Measurements from ENCODE around the gene PHF2.

PHF2 gene

DNA sequence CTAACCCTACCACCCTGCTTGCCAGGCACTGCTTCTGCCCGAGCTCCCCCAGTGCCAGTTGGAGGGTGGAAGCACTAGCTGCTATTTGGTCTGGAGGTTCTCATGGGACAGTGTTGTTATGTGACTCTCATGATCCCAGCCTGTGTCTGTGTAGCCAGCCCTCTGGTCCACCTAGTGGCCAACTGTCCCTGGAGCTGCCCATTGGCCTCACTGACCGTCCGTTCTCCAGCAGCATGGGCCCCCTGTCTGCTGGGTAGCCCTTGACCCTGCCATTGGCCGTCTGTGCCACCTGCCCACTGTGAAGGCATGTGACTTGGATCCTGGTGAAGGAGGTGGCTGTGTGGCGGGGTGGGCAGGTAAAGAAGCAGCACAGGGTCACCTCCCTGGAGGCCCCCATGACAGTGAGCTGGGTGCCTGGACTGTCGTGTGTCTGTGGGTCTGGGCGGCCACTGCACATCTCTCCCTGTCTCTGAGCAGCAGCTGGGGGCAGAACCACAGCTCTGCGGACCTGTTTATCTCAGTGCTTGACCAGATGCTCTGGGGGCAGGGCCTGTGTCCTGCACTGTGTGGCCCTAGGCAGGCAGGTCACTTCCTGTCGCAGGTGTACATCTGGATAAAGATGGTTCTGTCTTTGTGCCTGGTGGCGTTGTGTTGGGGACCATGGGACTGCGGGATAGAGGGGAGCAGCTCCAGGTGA lies 11.4 kb downstream of the PHF2 start:
- DNase-seq = no peak

DNA sequence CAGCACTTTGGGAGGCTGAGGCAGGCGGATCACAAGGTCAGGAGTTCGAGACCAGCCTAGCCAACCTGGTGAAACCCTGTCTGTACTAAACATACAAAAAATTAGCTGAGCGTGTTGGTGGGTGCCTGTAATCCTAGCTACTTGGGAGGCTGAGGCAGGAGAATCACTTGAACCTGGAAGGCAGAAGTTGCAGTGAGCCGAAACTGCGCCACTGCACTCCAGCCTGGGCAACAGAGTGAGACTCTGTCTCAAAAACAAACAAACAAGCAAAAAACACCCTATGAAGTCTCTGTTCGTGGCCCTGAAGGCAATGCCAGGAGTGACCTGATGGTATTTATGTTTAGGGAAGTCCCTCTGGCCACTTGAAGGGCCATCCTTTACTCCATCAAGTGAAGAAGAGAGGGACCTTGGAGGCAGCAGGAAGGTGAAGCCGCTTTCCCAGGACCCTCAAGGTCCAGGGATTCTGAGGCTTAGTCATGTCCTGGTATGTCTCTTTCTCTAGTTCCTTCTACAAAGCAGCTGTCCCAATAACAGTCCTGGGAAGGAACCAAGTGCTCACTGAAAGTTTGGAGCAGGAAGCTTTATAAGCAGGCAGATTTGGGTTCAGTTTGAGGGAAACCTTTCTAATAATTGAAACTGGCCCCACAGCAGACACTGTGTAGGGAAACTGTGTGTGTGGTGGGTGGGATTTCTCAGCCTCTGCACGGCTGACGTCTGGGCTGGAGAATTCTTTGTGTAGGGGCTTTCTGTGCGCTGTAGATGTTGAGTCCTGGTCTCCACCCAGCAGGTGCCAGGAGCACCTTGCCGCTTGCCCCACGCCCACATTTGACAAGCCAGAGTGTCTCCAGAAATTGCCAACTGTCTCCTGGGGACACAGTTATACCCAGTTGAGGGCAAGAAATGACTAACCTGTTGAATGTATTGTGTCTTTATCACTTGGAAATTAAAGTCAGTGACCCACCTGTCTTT lies 12.5 kb downstream of the PHF2 start:
- DNase-seq = no peak

DNA sequence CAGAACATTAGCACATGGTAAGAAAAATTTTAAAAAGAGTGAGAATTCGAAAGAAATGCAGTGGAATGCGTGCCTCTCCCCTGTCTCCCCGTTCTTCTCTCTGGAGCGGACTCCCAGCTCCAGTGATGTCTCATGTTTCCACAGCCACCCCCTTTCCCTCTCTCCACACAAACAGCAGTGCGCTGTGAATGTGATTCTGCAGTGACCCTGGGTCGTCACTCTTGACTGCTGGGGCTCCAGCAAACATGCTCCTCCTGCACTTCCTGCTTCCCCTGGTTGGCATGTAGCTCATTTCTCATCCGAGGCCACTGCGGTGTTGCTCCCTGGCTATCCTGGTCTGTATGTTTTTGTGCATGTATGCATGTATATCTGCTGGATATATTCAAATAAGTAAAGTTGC lies 13.3 kb downstream of the PHF2 start:
- no peak for DNase-seq

DNA sequence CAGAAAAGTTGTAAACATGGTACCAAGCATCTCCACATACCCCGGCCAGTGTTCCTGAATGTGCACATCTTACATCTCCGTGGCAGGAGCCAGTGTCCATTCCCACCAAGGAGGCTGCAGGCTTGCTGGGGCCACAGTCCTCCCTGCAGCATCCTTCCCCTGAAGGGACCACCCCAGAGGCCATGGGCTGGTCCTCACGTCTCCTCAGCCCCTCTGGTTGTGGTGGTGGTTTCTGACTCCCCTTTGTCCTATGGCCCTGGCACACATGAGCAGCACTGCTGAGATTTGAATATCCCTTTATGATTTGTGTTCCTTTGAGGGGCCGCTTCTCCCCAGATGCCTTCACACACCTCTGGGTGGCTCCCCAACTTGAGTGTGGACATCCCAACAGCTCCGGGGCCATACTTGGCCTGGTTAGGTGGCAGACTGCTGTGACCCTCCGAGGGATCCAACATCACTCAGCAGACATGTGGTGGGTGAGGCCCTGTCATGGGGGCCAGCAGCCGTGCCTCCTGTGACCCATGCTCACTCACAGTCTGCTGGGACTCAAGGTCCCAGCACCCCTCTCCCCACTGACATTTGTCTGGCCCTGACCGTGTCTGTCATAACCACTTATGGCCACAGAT lies 14.3 kb downstream of the PHF2 start:
- DNase-seq = no peak

DNA sequence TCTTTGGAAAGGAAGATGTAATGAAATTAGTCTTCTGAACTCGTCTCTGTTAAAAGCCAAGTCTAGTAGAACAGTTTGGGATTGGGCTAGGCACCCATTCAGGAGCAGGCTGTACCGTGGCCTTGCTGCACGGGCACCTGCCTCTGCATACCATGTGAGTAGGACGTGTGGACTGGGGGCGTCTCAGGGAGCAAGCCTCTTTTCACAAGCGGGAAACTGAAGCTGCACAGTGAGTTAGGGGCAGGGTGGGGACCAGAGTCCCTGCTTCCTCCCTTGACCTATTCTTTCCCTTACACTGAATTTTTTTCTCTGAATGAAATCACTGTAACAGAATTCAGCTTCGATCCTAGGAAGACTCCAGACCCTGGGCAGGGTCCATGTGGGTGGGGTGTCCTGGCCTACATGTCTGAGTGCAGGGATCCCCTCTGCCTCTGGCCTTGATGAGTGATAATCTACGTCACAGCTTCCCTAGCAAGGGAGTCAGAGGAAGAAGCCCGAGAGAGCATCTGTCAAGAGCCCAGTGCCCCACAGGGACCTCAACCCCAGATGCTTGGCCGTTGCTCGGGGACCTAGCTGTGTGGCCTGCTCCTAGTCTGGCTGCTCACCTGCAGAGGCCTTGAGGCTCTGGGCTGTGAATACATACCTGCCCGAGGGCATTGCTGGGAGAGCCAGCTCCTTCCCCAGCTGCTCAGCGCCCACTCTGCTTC lies 15.1 kb downstream of the PHF2 start:
- DNase-seq = no peak

DNA sequence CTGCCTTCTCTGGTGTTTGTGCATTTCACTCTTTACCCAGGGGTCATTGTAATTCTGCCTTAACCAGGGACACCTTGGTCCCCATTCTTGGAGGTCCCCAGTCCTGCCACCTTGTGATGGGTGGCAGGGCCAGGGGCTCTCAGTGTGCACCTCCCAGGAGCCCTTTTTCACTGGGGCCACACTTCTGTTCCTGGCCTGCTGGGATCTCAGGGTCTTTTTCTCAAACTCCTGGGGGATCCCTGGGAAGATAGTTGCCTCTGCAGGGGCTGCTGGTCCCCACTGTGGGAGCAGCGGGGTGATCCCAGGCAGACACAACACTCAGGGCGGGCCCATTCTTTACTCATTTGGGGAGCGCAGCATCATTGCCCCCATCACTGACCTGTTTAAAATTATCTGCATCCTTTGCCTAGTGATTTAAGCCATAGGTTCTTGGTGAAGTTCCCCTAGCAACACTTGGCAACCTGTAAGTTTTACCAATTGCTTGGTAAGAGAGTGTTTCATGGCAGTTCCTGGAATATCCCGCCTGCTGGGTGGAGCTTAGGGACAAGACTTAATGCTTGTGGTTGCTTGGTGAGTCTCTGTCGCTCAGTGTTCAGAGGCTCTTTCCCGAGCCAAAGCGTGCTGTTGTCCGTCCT lies 15.7 kb downstream of the PHF2 start:
- no peak for DNase-seq

DNA sequence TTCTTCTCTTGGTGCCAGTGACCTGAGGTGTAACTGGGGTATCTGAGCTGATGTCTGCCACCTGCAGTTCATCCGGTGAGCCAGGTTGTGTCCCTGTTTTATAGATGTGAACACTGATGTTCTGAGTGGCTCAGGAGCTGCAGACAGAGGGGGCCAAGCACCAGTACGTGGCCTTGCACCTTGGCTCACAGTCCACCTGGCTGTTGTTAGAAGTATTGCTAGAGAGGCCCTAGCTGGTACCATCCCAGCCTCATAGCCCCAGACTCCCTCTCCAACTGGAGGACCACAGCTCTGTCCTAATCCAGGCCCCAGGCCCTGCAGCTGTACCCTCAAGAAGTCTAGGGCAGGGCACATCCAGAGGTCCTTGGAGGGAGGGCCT lies 16.2 kb downstream of the PHF2 start:
- DNase-seq = no peak

DNA sequence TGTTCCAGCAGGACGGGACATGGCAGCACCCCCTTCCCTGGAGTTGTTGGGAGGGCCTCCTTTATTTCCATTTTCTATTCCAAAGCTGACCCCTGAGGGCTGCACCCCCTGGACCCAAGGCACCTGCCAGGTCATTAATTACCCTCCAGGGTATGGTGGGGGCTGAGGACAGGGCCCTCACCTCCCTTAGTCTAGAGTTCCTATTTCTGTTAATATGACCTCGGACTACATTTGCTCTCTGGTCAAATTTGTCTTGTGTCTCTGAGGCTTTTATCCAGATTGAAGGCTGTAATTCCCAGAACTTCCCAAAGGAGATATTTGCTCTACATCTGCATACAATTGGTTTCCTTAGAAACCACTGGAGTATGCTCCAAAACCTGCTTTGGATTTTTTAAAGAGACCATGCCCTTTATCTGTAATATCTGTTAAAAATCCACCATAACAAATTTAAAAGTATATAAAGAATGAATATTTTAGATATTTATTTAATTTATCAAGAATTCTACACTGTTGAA lies 16.8 kb downstream of the PHF2 start:
- no peak for DNase-seq

DNA sequence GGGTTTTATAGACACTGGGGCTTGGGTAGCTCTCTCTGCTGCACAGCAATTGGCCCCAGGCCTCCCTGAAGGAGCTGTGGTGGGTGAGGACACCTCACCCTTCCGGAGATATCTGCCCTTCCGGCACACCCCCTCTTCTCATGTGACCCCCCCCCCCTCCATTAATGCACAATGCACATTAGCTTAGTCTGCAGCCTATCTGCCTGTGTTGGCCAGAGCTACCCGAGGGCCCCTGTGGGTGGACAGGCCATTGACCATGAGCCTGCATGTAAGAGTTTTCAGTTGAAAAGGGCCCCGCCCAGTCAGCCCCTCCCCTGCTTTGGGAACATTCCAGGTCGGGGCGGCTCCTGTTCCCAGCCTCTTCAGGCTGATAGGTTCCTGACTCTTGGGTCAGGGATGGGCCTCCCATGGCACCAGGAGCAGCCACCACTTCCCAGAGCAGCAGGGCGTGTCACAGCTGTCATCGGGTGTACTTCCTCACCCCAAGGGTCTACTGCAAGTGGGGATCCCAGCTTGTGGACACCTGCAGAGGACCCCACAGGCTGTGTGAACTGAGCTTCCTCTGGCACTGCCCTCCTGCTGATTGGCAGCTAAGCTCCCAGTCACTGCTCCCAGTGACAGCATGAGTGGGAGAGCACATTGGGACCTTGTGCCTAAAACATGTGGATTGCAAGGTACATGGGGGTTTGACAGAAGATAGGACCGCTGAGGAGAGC lies 17.8 kb downstream of the PHF2 start:
- DNase-seq = no peak

DNA sequence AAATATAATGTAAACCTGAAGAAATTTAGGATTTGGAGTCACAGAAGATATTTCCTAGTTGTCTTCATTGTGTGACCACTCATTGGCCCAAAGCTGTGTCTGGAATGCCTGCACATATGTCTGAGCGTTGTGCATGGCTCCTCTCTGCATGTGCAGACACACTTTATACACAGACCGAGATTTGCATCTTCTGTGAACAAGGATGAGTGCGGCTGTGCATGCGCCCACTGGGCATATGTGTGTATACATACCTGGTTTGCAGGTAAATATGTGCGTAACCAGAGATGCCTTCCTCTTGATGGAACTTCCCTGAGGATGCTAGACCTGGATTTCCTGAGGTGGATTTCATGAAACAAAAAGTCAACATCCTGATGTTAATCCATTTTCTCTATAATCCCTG lies 19.1 kb downstream of the PHF2 start:
- DNase-seq = no peak

DNA sequence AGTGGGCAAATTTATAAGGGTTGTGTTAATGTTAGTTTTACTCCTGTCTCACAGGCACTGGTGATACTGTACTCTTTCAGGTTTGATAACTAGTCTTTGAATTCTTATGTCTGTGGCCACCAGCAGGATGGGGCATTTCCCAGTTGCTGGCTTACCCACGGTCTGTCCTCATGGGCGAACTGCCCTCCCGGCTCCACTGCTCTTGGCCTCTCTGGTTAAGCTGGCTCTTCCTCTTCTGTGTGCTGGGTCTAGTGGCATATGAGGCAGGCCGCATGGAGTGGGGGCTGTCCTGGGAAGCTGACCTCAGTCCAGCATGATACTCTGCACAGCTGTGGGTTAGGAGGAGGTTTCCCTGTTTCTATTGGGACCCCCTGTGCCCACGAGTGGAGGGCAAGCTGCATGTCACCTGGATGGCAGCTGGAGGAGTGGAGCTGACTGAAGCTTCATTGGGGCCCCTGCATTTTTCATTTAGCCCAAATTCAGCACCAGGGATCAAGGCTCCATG lies 19.5 kb downstream of the PHF2 start:
- DNase-seq = no peak

DNA sequence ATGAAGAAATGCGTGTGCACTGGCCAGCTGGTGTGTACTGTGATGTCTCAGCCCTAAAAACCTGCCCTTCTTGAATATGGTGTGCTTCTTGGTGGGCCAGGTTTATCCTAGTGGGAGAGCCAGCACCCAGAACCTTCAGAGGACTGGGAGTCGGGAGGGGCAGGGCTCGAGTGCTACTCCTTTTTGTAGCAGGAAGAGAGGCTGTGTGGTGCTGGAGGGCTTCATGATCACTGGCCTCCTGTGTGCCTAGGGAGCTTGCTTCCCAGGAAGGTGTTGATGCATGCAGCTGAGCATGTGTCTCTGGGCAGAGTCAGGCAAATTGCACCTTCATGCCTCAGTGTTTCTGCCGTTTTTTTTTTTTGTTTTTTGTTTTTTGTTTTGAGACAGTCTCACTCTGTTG lies 20.0 kb downstream of the PHF2 start:
- DNase-seq = no peak

DNA sequence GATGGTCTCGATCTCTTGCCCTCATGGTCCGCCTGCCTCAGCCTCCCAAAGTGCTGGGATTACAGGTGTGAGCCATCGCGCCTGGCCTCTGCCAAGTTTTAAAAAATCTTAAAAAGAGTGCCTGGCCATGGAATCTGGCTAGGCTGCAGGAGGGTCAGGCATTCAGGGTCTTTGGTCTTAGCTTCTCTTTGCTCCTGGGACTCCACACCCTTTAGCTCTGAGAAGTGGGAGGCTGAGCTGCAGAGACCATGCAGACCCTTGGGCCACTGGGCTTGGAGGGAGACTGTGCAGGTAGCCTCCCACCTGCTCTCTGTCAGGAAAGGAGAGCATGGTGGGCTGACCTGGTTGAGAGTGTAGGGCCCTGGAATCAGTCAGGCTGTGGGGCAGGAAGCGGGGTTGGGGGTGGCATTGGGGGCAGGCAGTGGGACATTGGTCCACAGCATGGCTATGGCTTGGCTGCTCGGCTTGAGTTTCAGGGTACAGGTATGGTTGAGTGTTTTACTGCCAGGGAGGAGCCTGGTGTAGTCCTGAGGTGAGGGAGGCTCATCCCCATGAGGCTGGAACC lies 20.8 kb downstream of the PHF2 start:
- no peak for DNase-seq

DNA sequence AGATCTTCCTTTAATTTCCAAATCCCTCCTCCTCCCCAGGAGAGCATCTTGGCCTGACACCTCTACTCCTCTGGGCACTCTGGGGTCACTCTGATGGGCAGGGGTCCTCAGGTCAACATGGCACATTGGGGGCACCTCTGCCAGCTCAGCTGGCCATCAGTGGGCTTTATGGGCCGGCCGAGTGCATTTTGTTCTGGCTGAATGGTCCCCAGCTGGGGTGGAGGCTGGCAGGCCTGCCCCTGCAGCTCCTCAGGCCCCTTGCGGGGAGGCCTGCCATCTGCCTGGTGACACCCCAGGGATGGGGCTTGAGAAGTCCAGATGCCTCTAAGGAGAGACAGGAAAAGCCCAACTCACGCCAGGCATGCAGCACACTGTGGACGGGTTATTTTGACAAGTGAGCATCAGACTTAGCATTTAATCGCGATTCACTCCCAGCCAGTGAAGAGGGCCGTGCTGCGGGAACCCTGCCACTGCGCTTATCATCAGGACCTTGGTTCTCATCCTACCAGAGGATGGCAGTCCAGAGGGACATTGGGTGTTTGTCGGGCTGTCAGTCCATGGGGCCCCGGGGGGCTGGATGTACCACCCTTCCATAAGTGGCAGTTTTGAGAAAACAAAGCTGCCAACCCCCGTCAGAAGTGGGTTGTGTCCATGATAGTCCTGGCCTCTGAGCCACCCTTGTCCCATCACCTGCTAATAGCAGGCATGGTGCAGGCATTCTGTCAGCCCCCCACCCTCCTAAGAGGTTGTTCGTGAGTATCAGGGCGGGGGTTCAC lies 21.7 kb downstream of the PHF2 start:
- DNase-seq = no peak

DNA sequence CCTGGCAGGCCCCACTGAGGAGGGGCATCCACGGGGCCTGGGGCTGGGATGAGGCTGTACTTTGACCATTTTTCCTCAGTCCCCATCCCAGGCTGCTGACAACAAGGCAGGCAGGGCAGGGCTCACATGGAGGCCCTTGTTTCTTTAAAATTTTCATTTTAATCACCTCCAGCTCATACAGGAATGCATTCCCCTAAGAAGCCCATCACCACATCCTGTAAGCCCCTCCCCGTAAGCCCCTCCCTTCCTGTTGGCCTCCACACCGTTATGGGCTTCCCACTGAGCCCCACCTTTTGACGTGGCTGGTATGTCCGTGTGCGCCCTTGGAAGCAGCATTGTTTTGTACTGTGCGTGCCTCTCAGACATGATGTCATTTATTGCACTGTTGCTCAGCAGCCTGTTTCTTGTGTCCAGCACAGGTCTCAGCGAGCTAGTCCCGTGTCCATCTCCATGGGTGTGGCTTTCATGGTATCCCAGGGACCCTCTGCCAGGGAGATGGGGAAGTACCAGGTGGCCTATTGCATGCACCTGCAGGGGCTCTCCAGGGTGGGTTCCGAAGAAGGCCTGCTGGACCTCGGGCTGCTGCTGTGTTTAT lies 22.4 kb downstream of the PHF2 start:
- no peak for DNase-seq

DNA sequence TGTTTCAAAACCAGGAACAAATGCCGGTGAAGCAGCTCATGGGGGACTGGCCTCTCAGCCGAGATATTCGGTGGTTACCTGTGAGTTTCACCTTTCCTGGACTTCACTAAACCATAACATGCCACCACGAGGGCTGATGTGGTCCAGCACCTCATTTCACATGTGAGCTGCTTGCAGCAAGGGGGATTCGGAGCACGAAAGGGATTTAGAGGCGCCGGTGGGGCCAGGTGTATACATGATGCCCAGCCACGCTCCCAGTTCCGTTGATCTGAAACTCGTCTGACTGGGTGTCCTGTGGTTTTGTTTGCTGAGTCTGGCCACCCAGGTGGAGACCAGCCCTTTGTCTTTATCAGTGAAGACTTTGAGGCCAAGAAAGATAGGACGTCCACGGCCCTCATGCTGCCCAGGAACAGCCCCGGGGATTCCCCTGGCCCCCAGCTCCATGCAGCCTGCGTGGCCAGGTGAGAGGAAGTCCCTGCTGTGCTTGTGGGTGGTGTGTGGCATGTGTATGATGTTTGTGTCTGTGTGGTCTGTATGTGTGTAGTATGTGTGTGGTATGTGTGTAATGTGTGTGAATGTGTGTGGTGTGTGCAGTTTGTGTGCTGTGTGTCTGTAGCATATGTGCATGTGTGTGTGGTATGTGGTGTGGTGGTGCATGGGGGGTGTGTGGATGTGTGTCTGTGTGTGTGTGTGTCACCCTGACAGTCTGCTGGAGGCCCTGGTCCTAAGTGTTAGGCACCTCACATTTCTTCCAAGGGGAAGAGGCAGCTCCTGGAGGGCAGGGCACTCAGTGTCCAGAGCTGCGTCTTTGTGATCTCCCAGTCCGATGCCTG lies 23.4 kb downstream of the PHF2 start:
- DNase-seq = no peak

DNA sequence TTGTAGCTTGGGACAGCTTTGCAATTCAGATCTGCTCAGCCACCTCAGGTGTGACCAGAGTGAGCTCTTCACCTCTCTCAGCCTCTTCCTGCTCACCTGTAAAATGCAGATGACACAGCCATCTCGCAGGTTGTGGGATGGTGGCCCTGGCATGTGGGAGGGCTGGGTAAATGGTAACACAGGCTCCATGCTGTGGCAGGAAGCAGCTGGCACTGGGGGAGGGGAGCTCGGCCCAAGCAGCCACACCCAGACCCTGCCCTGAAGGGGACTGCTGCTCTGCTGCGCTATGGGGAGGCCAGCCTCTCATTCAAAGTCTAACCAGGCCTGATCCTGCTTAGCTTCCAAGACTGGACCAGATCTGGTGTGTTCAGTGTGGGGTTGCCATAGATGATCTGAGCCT lies 24.1 kb downstream of the PHF2 start:
- DNase-seq = no peak

DNA sequence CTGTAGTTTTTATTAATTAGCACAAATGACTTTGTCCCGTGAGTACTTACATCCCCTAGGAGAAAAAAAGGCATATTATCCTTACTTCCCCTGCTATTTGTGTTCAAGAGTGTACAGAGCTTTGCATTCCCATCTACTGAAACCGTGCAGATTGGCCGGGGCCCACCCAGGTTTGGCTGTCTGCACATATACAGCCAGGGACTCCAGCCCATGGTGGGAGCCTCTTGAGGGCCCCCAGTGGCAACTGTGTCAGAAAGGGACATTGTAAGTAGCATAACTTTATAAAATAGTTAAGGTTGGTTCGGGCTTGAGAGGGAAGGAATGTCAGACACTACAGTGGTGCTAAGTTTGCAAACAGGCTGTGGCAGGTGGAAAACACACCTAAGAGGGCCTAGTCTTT lies 24.7 kb downstream of the PHF2 start:
- no peak for DNase-seq

DNA sequence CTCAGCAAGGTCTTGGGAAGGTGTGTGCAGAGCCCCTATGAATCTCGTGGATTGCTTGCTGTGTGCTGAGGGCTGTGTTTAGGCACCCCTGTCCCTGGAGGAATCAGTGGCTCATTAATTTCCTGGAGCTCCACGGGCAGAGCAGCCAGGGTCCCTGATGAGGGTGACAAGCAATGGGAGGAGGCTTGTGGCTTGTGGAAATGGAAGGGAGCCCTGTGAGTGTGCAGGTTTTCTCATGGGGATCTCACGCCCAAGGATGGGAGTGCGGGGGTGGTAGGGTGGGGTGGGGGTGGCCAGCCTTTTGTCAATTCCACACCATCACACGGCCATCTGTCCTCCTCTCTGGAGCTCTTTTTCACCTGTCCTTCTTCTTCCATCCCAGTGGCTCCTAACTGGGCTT lies 25.3 kb downstream of the PHF2 start:
- no peak for DNase-seq

Measured in activated CD4-positive, alpha-beta T cell treated with anti-CD3 and anti-CD28 coated beads, Interleukin-10, Interleukin-2, amounts not matched to agents 100 ng/mL and 50 ng/mL, durations not matched to agents 16 hours and 8 hours (primary cell).